ENCODE results near the gene EIF4G1. TPM values are rescaled to one million over a fixed set of nuclear protein-coding genes. Genes with fewer than 3 reads are reported as not detected.

EIF4G1 gene
- total and polyA plus RNA-seq, 2 of the 4 experiments (the other 2 are of a cell fraction): 225 to 274 TPM

DNA sequence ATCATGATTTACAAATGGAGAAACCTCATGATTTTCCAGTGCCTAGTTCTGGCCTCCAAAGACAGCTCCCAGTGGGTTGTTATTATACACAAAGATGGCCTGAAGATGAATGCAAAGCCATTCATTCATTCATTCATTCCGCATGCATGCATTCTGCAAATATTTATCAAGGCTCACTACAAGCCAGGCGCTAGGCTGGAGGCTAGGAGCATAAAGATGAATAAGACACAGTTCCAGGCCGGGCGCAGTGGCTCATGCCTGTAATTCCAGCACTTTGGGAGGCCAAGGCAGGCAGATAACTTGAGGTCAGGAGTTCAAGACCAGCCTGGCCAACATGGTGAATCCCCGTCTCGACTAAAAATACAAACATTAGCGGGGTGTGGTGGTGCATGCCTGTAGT lies 17.8 kb upstream of the EIF4G1 start:
- BruUV-seq (replicated peaks): no TSS peak
- no peak overlapping the region for H3K56ac ChIP-seq (ENCODE audit: extremely low read depth, insufficient read depth, low read length)
- in situ Hi-C loops (cut with MboI; ENCODE audit: low sequenced_read_pairs) (no loop called here), intact Hi-C loops (cut with micrococcal nuclease) (no loop called here), dilution Hi-C loops (cut with HindIII; ENCODE audit: low sequenced_read_pairs, unreplicated experiment) (no loop called here)
- H3K27me3 ChIP-seq (ENCODE audit: control insufficient read depth, insufficient read depth, low read length): peaks cover 14% of the 10 kb centered on the region; the same call in 1 of the 2 replicates
- no peak overlapping the region for H3K9ac ChIP-seq (ENCODE audit: low read depth, low read length)
- peaks cover 2% of the 10 kb centered on the region; the same call in 1 of the 2 replicates for H3K4me1 ChIP-seq (ENCODE audit: control insufficient read depth, insufficient read depth, low read length)
- ATAC-seq (ENCODE audit: low read depth) (no peak), DNase-seq (no peak)
- no peak overlapping the region for H3K4me2 ChIP-seq (ENCODE audit: low read depth, low read length)
- H3K27ac ChIP-seq (ENCODE audit: insufficient read depth, low read length): no peak overlapping the region
- POLR2A ChIA-PET (ENCODE audit: unreplicated experiment): no interaction called here
- H2BK20ac ChIP-seq (ENCODE audit: low read depth, low read length): no peak overlapping the region
- no peak overlapping the region for H3K18ac ChIP-seq (ENCODE audit: low read depth, low read length)
- H4K5ac ChIP-seq (ENCODE audit: low read depth, low read length): no peak overlapping the region
- no peak overlapping the region for H2BK5ac ChIP-seq (ENCODE audit: low read depth, low read length, poor library complexity, severe bottlenecking)
- no peak overlapping the region for H2AK5ac ChIP-seq (ENCODE audit: low read depth, low read length)
- peaks cover 4 to 21% of the 10 kb centered on the region in 2 experiments; a peak in 3 of 4 replicates for H3K79me1 ChIP-seq (ENCODE audit: low read depth in 1 of 2, low read length in 2 of 2)
- H3K9me1 ChIP-seq (ENCODE audit: insufficient read depth, low read length): no peaks in the 10 kb centered on the region
- H2BK120ac ChIP-seq (ENCODE audit: low read depth, low read length): no peak overlapping the region
- WGBS, 2 experiments (ENCODE audit: extremely low coverage in 2 of 2, insufficient read length in 1 of 2): 87% methylated on average over 4 of the region's 7 CpGs; no CpG with 5 or more reads in 1 of the 2 experiments
- H4K91ac ChIP-seq (ENCODE audit: insufficient read depth, low read depth, low read length): no peak overlapping the region
- H3K14ac ChIP-seq (replicated peaks; ENCODE audit: low read depth, low read length): no peak overlapping the region
- H2AFZ ChIP-seq (replicated peaks; ENCODE audit: low read length, poor library complexity): no peak overlapping the region
- TF ChIP-seq SMC3 (IDR thresholded peaks at IDR 0.05; ENCODE audit: low read depth, low read length) (no peak), CHD1 (IDR thresholded peaks at IDR 0.05; ENCODE audit: low read depth, low read length) (no peak), CEBPB (IDR thresholded peaks at IDR 0.05; ENCODE audit: low read depth, low read length) (no peak), RCOR1 (IDR thresholded peaks at IDR 0.05; ENCODE audit: insufficient replicate concordance, low read length) (no peak), POLR2A (IDR thresholded peaks at IDR 0.05; ENCODE audit: low read depth, low read length) (no peak), RFX5 (IDR thresholded peaks at IDR 0.05; ENCODE audit: low read depth, low read length) (no peak), FOS (IDR thresholded peaks at IDR 0.05; ENCODE audit: low read depth, low read length) (no peak)
- TF ChIP-seq, protein P1, sequence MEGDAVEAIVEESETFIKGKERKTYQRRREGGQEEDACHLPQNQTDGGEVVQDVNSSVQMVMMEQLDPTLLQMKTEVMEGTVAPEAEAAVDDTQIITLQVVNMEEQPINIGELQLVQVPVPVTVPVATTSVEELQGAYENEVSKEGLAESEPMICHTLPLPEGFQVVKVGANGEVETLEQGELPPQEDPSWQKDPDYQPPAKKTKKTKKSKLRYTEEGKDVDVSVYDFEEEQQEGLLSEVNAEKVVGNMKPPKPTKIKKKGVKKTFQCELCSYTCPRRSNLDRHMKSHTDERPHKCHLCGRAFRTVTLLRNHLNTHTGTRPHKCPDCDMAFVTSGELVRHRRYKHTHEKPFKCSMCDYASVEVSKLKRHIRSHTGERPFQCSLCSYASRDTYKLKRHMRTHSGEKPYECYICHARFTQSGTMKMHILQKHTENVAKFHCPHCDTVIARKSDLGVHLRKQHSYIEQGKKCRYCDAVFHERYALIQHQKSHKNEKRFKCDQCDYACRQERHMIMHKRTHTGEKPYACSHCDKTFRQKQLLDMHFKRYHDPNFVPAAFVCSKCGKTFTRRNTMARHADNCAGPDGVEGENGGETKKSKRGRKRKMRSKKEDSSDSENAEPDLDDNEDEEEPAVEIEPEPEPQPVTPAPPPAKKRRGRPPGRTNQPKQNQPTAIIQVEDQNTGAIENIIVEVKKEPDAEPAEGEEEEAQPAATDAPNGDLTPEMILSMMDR (conservative IDR thresholded peaks at IDR 0.05; ENCODE audit: low read depth, low read length): no peak
- no peak overlapping the region for H2BK15ac ChIP-seq (ENCODE audit: low read depth, low read length)
- H3K4me3 ChIP-seq (ENCODE audit: insufficient read depth, low read depth, low read length): no peak overlapping the region
- H2AK9ac ChIP-seq (replicated peaks; ENCODE audit: low read depth, low read length, poor library complexity): no peak overlapping the region
- H3K4ac ChIP-seq (ENCODE audit: low read depth, low read length): no peak overlapping the region
- H4K8ac ChIP-seq (ENCODE audit: low read depth in 2 of 2, low read length in 2 of 2): no peak overlapping the region
- H3K23ac ChIP-seq (ENCODE audit: low read depth, low read length): no peak overlapping the region
- no peaks in the 10 kb centered on the region for H3K9me3 ChIP-seq (ENCODE audit: control insufficient read depth, insufficient read depth, low read length)
- H3K36me3 ChIP-seq (ENCODE audit: control insufficient read depth, insufficient read depth, low read length): peaks cover 7% of the 10 kb centered on the region
- peaks cover 22% of the 10 kb centered on the region for H4K20me1 ChIP-seq (ENCODE audit: insufficient read depth, low read length)
- CTCF ChIA-PET: no interaction called here

Measured in IMR-90 (cell line).